A673 (cell line): ENCODE results near the gene COBL. TPM values are rescaled to one million over a fixed set of nuclear protein-coding genes. Genes with fewer than 3 reads are reported as not detected.

ENCODE experiments used
- BruUV-seq: library from RNA; stranded (reverse); fragments of 400-500 nt; replicated peaks from 2 replicates; lab custom pipeline; 2021; lab: Mats Ljungman, UMichigan
- CTCF ChIA-PET: fragments of 300-600 bp; sonication (Branson Sonifier 250); formaldehyde crosslinking; loops from one replicate; lab custom pipeline; 2022; ENCODE audit warnings: antibody characterized with exemption; lab: Charles Lee
- POLR2A ChIA-PET: fragments of 300-600 bp; sonication (Branson Sonifier 250); formaldehyde crosslinking; loops from one replicate; lab custom pipeline; 2022; ENCODE audit warnings: antibody characterized with exemption; ENCODE audit not compliant: low non-redundant PET; lab: Charles Lee
- DNase-seq: peaks from one replicate; pipeline ENCODE4 v3.0.0-alpha.2; 2015; ENCODE audit warnings: low spot score
- H3K27ac ChIP-seq: fragments of 200-600 bp; sonication (generic); 2 replicates; pipeline ENCODE4 v1.5.1; 2016; ENCODE audit warnings: mixed run types, low read depth, mild to moderate bottlenecking, mixed read lengths, antibody characterized with exemption, low read length; ENCODE audit not compliant: poor library complexity, severe bottlenecking
- H3K27me3 ChIP-seq: fragments of 200-600 bp; sonication (generic); replicated peaks from 2 replicates; pipeline ENCODE4 v1.6.1; 2017; ENCODE audit warnings: mixed run types, low read depth, mild to moderate bottlenecking, mixed read lengths, antibody characterized with exemption, low read length; ENCODE audit not compliant: insufficient read depth, poor library complexity
- H3K36me3 ChIP-seq: fragments of 200-600 bp; sonication (generic); 2 replicates; pipeline ENCODE4 v1.6.1; 2016; ENCODE audit warnings: mixed run types, mild to moderate bottlenecking, mixed read lengths, antibody characterized with exemption, low read length; ENCODE audit not compliant: insufficient read depth, poor library complexity, severe bottlenecking
- H3K4me1 ChIP-seq: fragments of 200-600 bp; sonication (generic); 2 replicates; pipeline ENCODE4 v1.6.1; 2017; ENCODE audit warnings: mixed run types, mild to moderate bottlenecking, mixed read lengths, antibody characterized with exemption, low read length; ENCODE audit not compliant: insufficient read depth, poor library complexity, severe bottlenecking
- H3K4me3 ChIP-seq: fragments of 200-600 bp; sonication (generic); 2 replicates; pipeline ENCODE4 v1.5.1; 2016; ENCODE audit warnings: low read depth, mixed run types, mild to moderate bottlenecking, mixed read lengths, low read length; ENCODE audit not compliant: poor library complexity, severe bottlenecking
- H3K9me3 ChIP-seq: fragments of 200-600 bp; sonication (generic); 2 replicates; pipeline ENCODE4 v1.6.1; 2016; ENCODE audit warnings: mixed run types, low read depth, mild to moderate bottlenecking, mixed read lengths, antibody characterized with exemption, low read length; ENCODE audit not compliant: poor library complexity, severe bottlenecking
- EZH2 ChIP-seq: fragments of 200-600 bp; sonication (generic); IDR thresholded peaks from 2 replicates; pipeline ENCODE4 v1.6.1; 2017; ENCODE audit warnings: borderline replicate concordance, low read depth, mild to moderate bottlenecking, mixed read lengths, antibody characterized with exemption, low read length; ENCODE audit not compliant: poor library complexity, severe bottlenecking
- intact Hi-C: fragments of 100-400 bp; cut with micrococcal nuclease; formaldehyde crosslinking; loops from one replicate; pipeline ENCODE4 v1.10.0; 2022; ENCODE audit not compliant: unreplicated experiment
- total RNA-seq: library from RNA; stranded (reverse); gene quantifications from 2 replicates; pipeline ENCODE4 v1.2.3, GENCODE V29; 2021
- TF ChIP-seq, protein P1 (sequence below): fragments of 300-800, 200-600 bp; sonication (generic); conservative IDR thresholded peaks from 2 replicates; pipeline ENCODE4 v1.5.1; 2017; ENCODE audit warnings: low read depth, mild to moderate bottlenecking, antibody characterized with exemption, low read length, moderate library complexity, mixed read lengths

Gene COBL
- total RNA-seq, 1 experiment from 2014 or later = not detected

DNA sequence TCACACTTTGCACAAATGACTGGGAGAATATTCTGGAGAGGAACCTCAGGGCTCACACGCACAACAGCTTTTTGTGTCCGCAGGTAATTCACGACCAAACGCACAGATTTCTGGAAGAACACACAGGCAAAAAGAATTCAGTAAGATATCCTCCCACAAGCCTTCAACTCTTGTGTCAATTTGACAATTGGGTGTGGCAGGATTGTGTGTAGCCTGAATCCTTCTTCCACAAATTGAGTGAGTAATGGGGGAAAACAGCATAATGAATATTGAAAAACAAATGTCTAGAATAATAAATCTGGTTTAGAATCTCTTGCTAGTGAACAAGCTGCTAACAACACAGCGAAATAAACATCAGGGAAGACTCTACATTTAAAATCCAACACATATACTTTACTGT, 125.6 kb downstream of the COBL start:
- POLR2A ChIA-PET = no interaction called here
- intact Hi-C loops = no loop called here
- Histone ChIP-seq H3K4me3 (no peak overlapping the region), H3K4me1 (no peaks in the 10 kb centered on the region), H3K27ac (no peak overlapping the region), H3K27me3 (no peaks in the 10 kb centered on the region), H3K9me3 (peaks cover 5% of the 10 kb centered on the region), H3K36me3 (no peaks in the 10 kb centered on the region)
- TF ChIP-seq, protein P1, sequence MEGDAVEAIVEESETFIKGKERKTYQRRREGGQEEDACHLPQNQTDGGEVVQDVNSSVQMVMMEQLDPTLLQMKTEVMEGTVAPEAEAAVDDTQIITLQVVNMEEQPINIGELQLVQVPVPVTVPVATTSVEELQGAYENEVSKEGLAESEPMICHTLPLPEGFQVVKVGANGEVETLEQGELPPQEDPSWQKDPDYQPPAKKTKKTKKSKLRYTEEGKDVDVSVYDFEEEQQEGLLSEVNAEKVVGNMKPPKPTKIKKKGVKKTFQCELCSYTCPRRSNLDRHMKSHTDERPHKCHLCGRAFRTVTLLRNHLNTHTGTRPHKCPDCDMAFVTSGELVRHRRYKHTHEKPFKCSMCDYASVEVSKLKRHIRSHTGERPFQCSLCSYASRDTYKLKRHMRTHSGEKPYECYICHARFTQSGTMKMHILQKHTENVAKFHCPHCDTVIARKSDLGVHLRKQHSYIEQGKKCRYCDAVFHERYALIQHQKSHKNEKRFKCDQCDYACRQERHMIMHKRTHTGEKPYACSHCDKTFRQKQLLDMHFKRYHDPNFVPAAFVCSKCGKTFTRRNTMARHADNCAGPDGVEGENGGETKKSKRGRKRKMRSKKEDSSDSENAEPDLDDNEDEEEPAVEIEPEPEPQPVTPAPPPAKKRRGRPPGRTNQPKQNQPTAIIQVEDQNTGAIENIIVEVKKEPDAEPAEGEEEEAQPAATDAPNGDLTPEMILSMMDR = no peak
- no peak for TF ChIP-seq EZH2
- BruUV-seq = no TSS peak
- CTCF ChIA-PET = no interaction called here
- no peak for DNase-seq

DNA sequence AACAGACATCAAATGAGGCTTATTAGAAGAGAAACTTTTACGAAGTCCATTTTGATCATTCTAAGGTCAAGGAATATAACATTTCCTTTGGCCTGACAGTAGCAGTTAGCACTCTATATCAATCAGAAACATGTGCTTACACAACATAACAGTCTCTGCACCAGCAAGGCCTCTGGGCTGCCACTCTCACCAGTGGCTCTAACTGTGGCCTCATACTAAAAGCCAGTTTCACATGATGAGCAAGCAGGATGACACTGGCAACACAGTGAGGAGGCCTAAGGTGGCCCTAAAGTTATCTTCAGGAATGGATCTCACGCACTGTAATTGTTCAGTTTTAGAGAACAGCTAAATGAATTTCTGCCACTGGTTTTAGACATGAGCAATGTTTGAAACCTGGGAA, 126.8 kb downstream of the COBL start:
- ChIA-PET POLR2A (no interaction called here), CTCF (no interaction called here)
- H3K9me3 ChIP-seq = no peaks in the 10 kb centered on the region
- H3K27me3 ChIP-seq = no peaks in the 10 kb centered on the region
- BruUV-seq = no TSS peak
- DNase-seq = no peak
- no peaks in the 10 kb centered on the region for H3K36me3 ChIP-seq
- intact Hi-C loops = no loop called here
- no peak for TF ChIP-seq EZH2
- TF ChIP-seq, protein P1 = no peak
- no peaks in the 10 kb centered on the region for H3K4me1 ChIP-seq
- no peak overlapping the region for H3K4me3 ChIP-seq
- H3K27ac ChIP-seq = no peak overlapping the region

DNA sequence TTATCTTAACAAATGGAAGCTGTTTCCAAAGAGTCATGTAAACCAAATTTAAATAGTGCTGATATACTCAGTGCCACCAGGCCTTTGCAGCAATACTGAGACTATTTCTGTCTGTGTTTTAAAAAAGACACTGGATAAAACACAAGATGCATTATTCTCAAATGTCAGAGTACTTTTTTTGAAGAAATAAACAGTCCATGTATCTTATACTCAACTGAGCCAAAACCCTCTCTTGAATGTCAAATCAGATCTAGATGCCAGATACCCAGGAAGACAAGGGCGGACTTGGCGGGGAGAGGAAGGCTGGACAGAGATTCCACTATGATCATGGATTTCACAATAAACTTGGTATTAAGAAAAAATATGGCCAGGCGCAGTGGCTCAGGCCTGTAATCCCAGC, 127.6 kb downstream of the COBL start:
- no peaks in the 10 kb centered on the region for H3K27me3 ChIP-seq
- no peaks in the 10 kb centered on the region for H3K4me1 ChIP-seq
- TF ChIP-seq EZH2 = no peak
- TF ChIP-seq, protein P1 = no peak
- H3K27ac ChIP-seq = no peak overlapping the region
- BruUV-seq = no TSS peak
- H3K4me3 ChIP-seq = no peak overlapping the region
- ChIA-PET CTCF (no interaction called here), POLR2A (no interaction called here)
- no peaks in the 10 kb centered on the region for H3K36me3 ChIP-seq
- DNase-seq = no peak
- intact Hi-C loops = no loop called here
- no peaks in the 10 kb centered on the region for H3K9me3 ChIP-seq
